ENCODE measurements around the gene SERINC2.
"Not testable (repeated sequence)": the region's sequence is repeated elsewhere in the genome, so short reads cannot be mapped to it uniquely, and the experiment has no call there.

SERINC2 gene

DNA sequence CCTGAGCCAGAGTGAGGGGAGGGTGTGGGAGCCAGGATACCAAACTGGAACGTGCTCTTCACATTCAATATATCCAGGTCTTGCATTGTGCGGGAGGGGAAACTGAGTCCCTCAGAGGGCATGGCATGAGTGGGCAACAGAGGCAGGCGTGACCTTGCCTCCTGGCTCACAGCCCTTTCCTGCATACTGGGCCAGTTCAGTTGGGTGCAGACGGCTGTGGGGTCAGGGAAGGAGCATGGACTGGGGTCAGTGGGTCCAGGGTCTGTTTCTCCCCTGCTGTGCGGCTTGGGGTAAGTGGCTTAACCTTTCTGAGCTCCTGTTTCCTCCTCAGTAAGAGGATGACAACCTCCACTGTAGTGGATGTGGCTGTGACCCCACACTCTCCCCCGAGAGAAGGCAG is 16.6 kb downstream of the SERINC2 start:
- Histone ChIP-seq H3K36me3 (ENCODE audit: control insufficient read depth, insufficient read depth, low read length) (no peaks in the 10 kb centered on the region), H3K4me2 (ENCODE audit: low read length) (no peak overlapping the region)

DNA sequence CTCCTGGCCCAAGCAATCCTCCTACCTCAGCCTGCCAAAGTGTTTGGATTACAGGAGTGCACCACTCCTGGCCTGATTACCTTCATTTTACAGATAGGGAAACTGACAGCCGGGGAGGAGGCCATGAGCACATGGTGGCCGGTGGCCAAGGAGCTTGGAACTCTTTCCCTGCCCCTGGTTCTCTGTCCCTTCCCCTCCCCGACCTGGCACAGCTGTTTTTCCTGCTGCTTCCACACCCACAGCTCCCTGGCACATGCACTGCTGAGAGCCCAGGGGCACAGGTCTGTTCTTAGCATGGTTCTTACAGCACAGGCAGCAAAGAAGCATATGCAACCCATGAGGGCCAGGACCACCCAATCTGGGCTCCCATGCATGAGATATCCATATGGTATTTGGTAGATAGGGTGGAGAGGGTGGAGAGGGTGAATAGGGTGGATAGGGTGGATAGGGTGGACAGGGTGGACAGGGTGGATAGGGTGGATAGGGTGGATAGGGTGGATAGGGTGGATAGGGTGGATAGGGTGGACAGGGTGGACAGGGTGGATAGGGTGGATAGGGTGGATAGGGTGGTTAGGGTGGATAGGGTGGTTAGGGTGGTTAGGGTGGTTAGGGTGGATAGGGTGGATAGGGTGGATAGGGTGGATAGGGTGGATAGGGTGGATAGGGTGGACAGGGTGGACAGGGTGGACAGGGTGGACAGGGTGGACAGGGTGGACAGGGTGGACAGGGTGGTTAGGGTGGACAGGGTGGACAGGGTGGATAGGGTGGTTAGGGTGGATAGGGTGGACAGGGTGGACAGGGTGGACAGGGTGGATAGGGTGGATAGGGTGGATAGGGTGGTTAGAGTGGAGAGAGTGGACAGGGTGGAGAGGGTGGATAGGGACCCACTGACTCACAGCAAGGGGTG is 18.6 kb downstream of the SERINC2 start:
- H3K27ac ChIP-seq; H2AFZ ChIP-seq; H3K9me3 ChIP-seq (ENCODE audit: control insufficient read depth, low read length); H3K4me3 ChIP-seq (ENCODE audit: low read depth, low read length); H3K4me1 ChIP-seq; H3K36me3 ChIP-seq (ENCODE audit: control insufficient read depth, insufficient read depth, low read length); H3K9ac ChIP-seq; H3K4me2 ChIP-seq (ENCODE audit: low read length); H3K79me2 ChIP-seq; H3K27me3 ChIP-seq (ENCODE audit: control insufficient read depth, insufficient read depth, low read length): not testable (repeated sequence)

More for the DNA sequence above, 16.6 kb downstream of the SERINC2 start:
- no peak overlapping the region for H3K4me3 ChIP-seq (ENCODE audit: low read depth, low read length)
- TF ChIP-seq, protein P1, sequence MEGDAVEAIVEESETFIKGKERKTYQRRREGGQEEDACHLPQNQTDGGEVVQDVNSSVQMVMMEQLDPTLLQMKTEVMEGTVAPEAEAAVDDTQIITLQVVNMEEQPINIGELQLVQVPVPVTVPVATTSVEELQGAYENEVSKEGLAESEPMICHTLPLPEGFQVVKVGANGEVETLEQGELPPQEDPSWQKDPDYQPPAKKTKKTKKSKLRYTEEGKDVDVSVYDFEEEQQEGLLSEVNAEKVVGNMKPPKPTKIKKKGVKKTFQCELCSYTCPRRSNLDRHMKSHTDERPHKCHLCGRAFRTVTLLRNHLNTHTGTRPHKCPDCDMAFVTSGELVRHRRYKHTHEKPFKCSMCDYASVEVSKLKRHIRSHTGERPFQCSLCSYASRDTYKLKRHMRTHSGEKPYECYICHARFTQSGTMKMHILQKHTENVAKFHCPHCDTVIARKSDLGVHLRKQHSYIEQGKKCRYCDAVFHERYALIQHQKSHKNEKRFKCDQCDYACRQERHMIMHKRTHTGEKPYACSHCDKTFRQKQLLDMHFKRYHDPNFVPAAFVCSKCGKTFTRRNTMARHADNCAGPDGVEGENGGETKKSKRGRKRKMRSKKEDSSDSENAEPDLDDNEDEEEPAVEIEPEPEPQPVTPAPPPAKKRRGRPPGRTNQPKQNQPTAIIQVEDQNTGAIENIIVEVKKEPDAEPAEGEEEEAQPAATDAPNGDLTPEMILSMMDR (IDR thresholded peaks at IDR 0.05), result no peak
- H3K27me3 ChIP-seq (ENCODE audit: control insufficient read depth, insufficient read depth, low read length), result no peaks in the 10 kb centered on the region
- no peak overlapping the region for H3K9ac ChIP-seq
- H3K27ac ChIP-seq, result no peak overlapping the region
- H2AFZ ChIP-seq, result no peak overlapping the region
- no peaks in the 10 kb centered on the region for H3K4me1 ChIP-seq
- H3K9me3 ChIP-seq (ENCODE audit: control insufficient read depth, low read length), result no peaks in the 10 kb centered on the region
- no peaks in the 10 kb centered on the region for H3K79me2 ChIP-seq

DNA sequence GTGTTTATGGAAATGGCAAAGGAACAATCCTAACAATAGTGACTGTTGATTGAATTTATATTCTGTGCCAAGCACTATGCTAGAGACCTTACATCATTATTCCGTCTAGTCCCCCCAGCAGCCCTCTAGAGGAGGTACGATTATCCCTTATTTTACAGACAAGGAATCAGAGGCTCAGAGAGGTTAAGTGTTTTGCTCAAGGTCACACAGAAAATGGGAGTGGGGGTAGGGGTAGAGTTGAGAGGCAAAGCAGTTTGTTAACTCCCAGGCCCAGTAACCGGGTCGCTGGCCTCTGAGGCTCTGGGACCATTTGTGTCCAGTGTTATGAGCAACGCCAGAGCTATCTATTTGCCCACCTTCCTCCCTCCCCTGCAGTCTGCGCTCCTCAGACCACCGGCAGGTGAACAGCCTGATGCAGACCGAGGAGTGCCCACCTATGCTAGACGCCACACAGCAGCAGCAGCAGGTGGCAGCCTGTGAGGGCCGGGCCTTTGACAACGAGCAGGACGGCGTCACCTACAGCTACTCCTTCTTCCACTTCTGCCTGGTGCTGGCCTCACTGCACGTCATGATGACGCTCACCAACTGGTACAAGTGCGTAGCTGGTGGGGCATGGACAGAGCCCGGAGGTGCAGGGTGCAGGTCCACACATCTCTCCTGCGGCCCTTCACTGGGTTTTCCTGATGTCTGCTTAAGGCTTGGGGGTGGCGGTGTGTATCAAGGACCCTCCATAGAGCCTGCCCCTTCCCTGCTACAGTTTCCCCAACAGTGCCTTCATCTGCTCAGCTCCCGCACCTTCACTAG is 19.8 kb downstream of the SERINC2 start:
- Histone ChIP-seq H3K4me3 (ENCODE audit: low read depth, low read length) (no peak overlapping the region), H3K4me2 (ENCODE audit: low read length) (no peak overlapping the region), H3K9ac (no peak overlapping the region), H2AFZ (no peak overlapping the region), H3K27me3 (ENCODE audit: control insufficient read depth, insufficient read depth, low read length) (no peaks in the 10 kb centered on the region), H3K36me3 (ENCODE audit: control insufficient read depth, insufficient read depth, low read length) (no peaks in the 10 kb centered on the region), H3K9me3 (ENCODE audit: control insufficient read depth, low read length) (no peaks in the 10 kb centered on the region), H3K27ac (no peak overlapping the region), H3K79me2 (no peaks in the 10 kb centered on the region), H3K4me1 (no peaks in the 10 kb centered on the region)
- TF ChIP-seq, protein P1 (IDR thresholded peaks at IDR 0.05), result no peak

DNA sequence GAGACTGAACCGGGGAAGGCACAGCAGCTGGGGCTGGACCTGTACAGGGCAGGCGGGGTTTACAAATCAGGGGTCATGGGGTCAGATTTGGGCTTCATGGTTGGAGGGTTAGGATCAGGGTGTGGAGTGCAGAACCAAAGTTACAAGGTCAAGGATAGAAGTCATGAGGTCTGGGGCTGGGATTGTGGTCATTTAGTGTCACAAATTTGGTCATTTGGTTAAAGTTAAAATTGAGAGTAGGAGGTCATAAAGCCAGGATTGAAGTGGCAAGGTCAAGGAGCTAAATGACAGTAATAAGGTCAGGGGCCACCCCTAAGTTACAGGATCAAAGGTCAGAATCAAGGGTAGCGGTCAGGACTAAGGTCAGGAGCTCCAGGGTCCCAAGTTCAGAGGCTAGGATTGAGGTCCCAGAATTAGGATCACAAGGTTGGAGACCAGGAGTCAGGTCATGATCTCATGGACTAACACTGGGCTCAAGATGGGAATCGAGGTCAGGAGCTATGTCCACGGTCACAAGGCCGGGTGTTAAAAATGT is 20.4 kb downstream of the SERINC2 start:
- H3K79me2 ChIP-seq, result no peaks in the 10 kb centered on the region
- H3K27ac ChIP-seq, result no peak overlapping the region
- H3K9ac ChIP-seq, result no peak overlapping the region
- no peaks in the 10 kb centered on the region for H3K36me3 ChIP-seq (ENCODE audit: control insufficient read depth, insufficient read depth, low read length)
- H3K4me3 ChIP-seq (ENCODE audit: low read depth, low read length), result no peak overlapping the region
- no peaks in the 10 kb centered on the region for H3K4me1 ChIP-seq
- no peak overlapping the region for H3K4me2 ChIP-seq (ENCODE audit: low read length)
- no peaks in the 10 kb centered on the region for H3K27me3 ChIP-seq (ENCODE audit: control insufficient read depth, insufficient read depth, low read length)
- no peaks in the 10 kb centered on the region for H3K9me3 ChIP-seq (ENCODE audit: control insufficient read depth, low read length)
- TF ChIP-seq, protein P1 (IDR thresholded peaks at IDR 0.05), result no peak
- H2AFZ ChIP-seq, result no peak overlapping the region
